GM12892 (cell line): ENCODE results near the gene PER3.

Experiments
- POLR2AphosphoS5 ChIP-seq: IDR thresholded peaks from 2 replicates; pipeline ENCODE4 v1.6.1; 2011; ENCODE audit warnings: low read depth, low read length, control low read depth
- TAF1 ChIP-seq: IDR thresholded peaks from 2 replicates; pipeline ENCODE4 v1.6.1; 2011; ENCODE audit warnings: low read depth, mild to moderate bottlenecking, control low read depth, low read length, borderline replicate concordance

- TF ChIP-seq TAF1 (no peak), POLR2AphosphoS5 (no peak)
These were observed 5.9 kb upstream of the PER3 start for GRCh38 chr1:7778133-7778628.
